Urinary bladder (tissue), 4 donors: ENCODE results near the gene PHACTR4. TPM values are rescaled to one million over a fixed set of nuclear protein-coding genes. Genes with fewer than 3 reads are reported as not detected.
"Not testable (repeated sequence)": the region's sequence is repeated elsewhere in the genome, so short reads cannot be mapped to it uniquely, and the experiment has no call there.

ENCODE experiments used
- DNase-seq: peaks from one replicate; pipeline ENCODE4 v3.0.0-alpha.2; 2015; ENCODE audit errors: extremely low spot score
- H3K27ac ChIP-seq: one replicate; pipeline ENCODE4 v1.5.1; 2013; ENCODE audit warnings: low read depth, mild to moderate bottlenecking, moderate library complexity
- H3K36me3 ChIP-seq: one replicate; pipeline ENCODE4 v1.6.1; 2013; ENCODE audit warnings: mild to moderate bottlenecking, moderate library complexity; ENCODE audit not compliant: insufficient read depth
- H3K4me1 ChIP-seq: one replicate; pipeline ENCODE4 v1.6.1; 2013; ENCODE audit warnings: mild to moderate bottlenecking, moderate library complexity; ENCODE audit not compliant: insufficient read depth
- H3K4me3 ChIP-seq: one replicate; pipeline ENCODE4 v1.5.1; 2013; ENCODE audit warnings: low read depth, low read length
- WGBS: extraction: QIAGEN DNeasy Blood & Tissue Kit; methylation state at CpG from one replicate; pipeline ENCODE4 v1.1.7; 2013; 5-methylcytosine and 5-hydroxymethylcytosine counted together
- polyA plus RNA-seq: library from polyadenylated mRNA; stranded (reverse); fragments of 200-250 nt; gene quantifications from one replicate; pipeline ENCODE4 v1.2.3, GENCODE V29; 2013
- total RNA-seq: library from RNA; depleted of rRNA; stranded (reverse); fragments of >200 nt; gene quantifications from one replicate; pipeline ENCODE4 v1.2.3, GENCODE V29; 2014
- donor health status: healthy with polysubstance abuse.
- donor health status: healthy.

PHACTR4 gene
- 20.2 TPM for total RNA-seq
- 20.2 TPM for polyA plus RNA-seq

DNA sequence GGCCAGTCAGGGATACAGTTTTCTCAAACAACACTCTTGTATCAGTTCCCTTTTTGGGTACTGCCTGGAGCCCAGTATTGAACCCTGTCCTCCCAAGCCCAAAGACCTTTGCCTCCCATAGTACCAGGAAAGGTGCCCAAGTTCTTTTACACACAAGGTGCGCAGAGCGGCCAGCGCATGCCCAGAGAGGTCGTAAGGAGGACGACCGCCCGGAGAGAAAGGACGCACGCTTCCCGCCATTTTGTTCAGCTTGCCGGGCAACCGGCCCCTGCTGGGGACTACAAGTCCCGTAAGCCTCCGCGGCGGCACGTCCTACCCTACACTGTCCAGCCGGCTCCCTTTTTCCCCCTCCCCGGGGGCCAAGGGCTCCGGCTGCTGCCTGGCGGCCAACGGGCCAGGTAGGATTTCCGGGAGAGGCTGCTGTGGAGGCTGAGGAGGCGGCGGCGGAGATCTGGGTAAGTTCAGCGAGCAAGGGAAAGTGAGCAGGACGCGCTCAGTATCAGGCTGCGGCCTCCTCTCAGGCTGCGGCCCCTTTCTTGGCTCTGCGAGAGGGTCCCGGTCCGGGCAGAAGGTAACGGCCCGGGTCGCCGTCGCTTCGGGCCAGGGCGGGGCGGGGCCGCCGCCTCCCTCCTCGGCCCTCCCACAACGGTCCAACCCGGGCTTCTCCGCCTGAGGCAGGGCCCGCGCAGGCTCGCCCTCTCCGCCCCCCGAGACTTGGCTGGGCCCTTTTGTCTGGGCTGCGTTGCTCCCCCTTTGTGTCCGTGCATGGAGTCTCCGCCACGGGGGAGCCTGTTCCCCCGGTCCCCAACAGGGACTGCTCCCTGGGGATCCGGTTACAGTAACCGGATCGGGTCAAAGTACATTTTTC is at the start of gene PHACTR4:
Gene PHACTR4 (plus strand): TSS at position 370 of the 868 bp plus-strand sequence. CDS start 37,708 bp downstream, outside the sequence.
- under 1% methylated on average over 61 of the region's 61 CpGs for whole genome bisulfite sequencing

DNA sequence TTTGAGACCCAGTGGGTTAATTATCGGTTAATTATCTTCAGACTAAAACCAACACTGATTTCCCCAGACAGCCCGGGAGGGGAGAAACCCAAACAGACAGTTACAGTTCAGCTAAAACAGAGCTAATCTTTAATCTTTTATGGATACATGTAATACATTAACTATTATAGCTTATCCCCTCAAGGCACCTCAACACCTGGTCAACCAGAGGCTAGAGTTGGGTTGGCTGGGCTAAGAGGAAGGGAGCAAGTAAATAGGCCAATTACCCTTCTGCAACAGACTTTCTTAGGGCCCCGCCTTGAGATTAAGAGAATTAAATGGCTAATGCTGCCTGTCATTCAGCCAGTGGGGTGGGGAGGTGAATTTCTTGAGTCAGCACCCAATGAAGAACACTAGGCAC is 47.3 kb upstream of the PHACTR4 start:
- Histone ChIP-seq H3K4me1 (no peaks in the 10 kb centered on the region), H3K27ac (no peak overlapping the region), H3K4me3 (no peak overlapping the region), H3K36me3 (no peaks in the 10 kb centered on the region)
- no peak for DNase-seq
- 72% methylated on average over 3 of the region's 3 CpGs for WGBS

More for the DNA sequence above, at the start of gene PHACTR4:
- peak within 1 kb of the TSS; percentile 73 for H3K4me3 ChIP-seq
- no peaks in the 10 kb centered on the region for H3K36me3 ChIP-seq
- peak; percentile 89 for DNase-seq
- no peaks in the 10 kb centered on the region for H3K4me1 ChIP-seq
- peak within 1 kb of the TSS; percentile 95 for H3K27ac ChIP-seq

DNA sequence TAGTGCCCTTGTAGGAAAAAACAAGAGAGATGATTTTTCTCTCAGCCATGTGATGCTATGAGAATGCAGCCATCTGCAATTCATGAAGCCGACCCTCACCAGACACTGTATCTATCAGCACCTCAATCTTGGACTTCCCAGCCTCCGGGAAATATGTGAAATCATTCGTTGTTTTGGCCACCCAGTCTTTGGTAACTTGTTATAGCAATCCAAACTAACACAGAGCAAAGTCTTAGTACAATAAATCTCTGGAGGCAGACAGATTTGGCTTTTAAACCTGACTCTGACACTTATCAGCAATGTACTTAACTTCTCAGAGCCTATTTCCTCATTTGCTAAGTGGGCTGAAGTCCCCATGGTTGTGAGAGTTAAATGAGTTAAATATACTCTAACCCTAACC is 45.8 kb upstream of the PHACTR4 start:
- Histone ChIP-seq H3K4me3 (no peak overlapping the region), H3K4me1 (no peaks in the 10 kb centered on the region), H3K36me3 (no peaks in the 10 kb centered on the region), H3K27ac (no peak overlapping the region)
- 28% methylated on average over 3 of the region's 3 CpGs for WGBS
- DNase-seq, result no peak

DNA sequence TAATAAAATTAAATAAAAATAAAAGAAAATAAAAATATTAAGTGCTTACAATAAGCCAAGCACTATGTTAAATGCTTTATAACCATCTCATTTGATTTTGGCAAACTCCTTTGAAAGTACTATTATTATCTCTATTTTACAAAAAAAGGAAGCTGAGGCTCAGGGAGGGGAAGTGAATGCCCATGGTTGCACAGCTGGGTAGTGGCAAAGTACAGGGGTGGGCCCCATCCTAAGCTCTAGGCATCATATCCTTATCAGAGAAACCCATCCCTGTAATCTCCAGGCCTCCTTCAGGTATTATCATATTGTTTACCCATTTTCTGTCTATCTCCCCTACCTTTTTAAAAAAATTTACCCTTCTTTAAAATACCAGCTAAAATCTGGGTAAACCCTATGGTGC is 43.0 kb upstream of the PHACTR4 start:
- Histone ChIP-seq H3K4me3 (no peak overlapping the region), H3K36me3 (no peaks in the 10 kb centered on the region), H3K4me1 (no peaks in the 10 kb centered on the region), H3K27ac (no peak overlapping the region)
- no peak for DNase-seq

DNA sequence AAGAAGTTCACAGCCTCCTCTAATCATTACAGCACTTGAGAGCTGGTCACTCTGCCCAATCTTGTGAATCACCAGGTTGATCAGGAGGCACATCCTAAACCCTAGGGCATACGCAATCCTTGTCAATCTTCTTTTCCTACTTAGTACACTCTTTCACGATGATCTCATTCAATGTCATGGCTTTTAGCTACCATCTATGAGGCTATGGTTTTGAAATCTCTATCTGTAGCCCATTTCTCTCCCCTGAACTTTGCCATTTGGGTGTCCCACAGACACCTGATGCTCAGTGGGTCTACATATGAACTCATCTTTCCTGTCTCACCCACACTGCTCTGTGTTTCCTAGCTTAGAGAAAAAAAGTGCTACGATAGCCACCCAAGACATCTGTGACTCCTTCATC is 42.6 kb upstream of the PHACTR4 start:
- Histone ChIP-seq H3K4me3 (no peak overlapping the region), H3K36me3 (no peaks in the 10 kb centered on the region), H3K27ac (no peak overlapping the region), H3K4me1 (no peaks in the 10 kb centered on the region)
- no peak for DNase-seq
- 81% methylated on average over 3 of the region's 3 CpGs for WGBS

DNA sequence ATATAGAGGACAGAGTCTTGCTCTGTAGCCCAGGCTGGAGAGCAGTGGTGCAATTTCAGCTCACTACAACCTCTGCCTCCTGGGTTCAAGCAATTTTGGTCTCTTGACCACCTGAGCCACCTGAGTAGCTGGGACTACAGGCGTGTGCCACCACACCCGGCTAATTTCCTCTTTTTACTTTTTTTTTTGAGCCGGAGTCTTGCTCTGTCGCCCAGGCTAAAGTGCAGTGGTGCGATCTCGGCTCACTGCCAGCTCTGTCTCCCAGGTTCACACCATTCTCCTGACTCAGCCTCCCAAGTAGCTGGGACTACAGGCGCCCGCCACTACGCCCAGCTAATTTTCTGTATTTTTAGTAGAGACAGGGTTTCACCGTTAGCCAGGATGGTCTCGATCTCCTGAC is 42.1 kb upstream of the PHACTR4 start:
- DNase-seq, H3K27ac ChIP-seq, H3K4me1 ChIP-seq, H3K36me3 ChIP-seq, H3K4me3 ChIP-seq: not testable (repeated sequence)
- WGBS, result 87% methylated on average over 11 of the region's 11 CpGs

DNA sequence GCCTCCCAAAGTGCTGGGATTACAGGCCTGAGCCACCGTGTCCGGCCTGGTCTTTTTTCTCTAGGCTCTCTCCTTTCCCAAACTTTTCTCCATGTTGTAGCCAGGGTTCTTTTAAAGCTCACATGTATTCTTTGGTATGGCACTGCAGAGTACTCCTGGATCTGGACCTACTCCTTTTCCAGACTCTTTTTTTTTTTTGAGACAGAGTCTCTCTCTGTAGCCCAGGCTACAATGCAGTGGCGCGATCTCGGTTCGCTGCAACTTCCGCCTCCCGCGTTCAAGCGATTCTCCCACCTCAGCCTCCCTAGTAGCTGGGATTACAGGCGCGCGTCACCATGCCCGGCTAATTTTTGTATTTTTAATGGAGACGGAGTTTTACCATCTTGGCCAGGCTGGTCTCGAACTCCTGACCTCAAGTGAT is 41.3 kb upstream of the PHACTR4 start:
- no peaks in the 10 kb centered on the region for H3K4me1 ChIP-seq
- H3K36me3 ChIP-seq, result peaks cover 4% of the 10 kb centered on the region
- H3K27ac ChIP-seq, result no peak overlapping the region
- peak overlapping the region; percentile 54 for H3K4me3 ChIP-seq
- WGBS, result 61% methylated on average over 16 of the region's 16 CpGs
- no peak for DNase-seq

DNA sequence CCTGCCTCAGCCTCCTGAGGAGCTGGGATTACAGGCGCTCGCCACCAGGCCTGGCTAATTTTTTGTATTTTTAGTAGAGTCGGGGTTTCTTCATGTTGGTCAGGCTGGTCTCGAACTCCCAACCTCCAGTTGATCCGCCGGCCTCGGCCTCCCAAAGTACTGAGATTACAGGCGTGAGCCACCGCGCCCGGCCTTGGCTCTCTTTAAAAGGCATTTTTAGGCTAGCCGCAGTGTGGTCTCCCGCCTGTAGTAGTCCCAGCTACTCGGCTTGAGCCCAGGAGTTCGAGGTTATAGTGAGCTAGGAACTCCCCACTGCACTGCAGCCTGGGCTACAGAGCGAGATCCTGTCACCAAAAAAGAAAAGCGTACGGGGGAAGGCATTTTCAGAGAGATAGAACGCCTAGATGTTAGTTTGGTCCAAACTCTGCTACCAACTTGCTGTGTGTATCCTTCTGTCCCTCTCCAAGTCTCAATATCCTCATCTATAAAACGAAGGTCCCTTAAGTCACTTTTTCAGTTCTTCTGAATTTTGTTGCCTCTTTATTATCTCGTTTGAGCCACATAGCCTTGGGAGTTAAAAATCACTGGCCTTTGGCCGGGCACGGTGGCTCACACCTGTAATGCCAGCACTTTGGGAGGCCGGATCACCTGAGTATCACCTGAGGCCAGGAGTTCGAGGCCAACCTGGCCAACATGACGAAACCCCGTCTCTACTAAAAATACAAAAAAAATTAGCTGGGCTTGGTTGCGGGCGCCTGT is 40.0 kb upstream of the PHACTR4 start:
- DNase-seq, result no peak
- Histone ChIP-seq H3K4me3 (peak overlapping the region; percentile 54), H3K4me1 (no peaks in the 10 kb centered on the region), H3K36me3 (peaks cover 8% of the 10 kb centered on the region), H3K27ac (peak overlapping the region; percentile 19)
- WGBS, result 42% methylated on average over 29 of the region's 29 CpGs

DNA sequence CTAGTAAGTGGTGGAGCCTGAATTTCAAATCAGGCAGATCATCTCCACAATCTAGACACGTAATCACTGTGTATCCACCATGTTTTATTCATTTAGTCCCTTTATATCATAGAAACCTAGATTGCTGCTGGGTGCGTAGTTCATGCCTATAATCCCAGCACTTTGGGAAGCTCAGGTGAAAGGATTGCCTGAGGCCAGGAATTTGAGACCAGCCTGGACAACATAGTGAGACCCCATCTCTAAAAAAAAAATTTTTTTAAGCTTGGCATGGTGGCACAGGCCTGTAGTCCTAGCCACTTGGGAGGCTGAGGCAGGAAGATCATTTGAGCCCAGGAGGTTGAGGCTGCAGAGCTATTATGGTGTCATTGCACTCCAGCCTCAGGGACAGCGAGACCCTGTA is 30.6 kb upstream of the PHACTR4 start:
- Histone ChIP-seq H3K4me3 (no peak overlapping the region), H3K4me1 (no peaks in the 10 kb centered on the region), H3K27ac (no peak overlapping the region), H3K36me3 (peaks cover 2% of the 10 kb centered on the region)
- no peak for DNase-seq
- WGBS, result 99% methylated on average over 3 of the region's 3 CpGs

DNA sequence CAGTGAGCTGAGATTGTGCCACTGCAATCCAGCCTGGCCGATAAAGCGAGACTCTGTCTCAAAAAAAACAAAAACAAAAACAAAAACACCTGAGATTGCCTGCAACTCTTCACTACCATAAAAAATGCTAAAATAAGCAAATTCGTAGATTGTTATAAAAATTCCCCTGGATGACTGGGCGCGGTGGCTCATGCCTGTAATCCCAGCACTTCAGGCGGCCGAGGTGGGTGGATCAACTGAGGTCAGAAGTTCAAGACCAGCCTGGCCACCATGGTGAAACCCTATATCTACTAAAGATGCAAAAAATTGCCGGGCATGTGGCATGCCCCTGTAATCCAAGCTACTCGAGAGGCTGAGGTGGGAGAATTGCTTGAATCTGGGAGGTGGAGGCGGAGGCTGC is 30.0 kb upstream of the PHACTR4 start:
- Histone ChIP-seq H3K4me3 (no peak overlapping the region), H3K36me3 (no peaks in the 10 kb centered on the region), H3K27ac (no peak overlapping the region), H3K4me1 (no peaks in the 10 kb centered on the region)
- DNase-seq, result no peak
- WGBS, result 73% methylated on average over 10 of the region's 10 CpGs

DNA sequence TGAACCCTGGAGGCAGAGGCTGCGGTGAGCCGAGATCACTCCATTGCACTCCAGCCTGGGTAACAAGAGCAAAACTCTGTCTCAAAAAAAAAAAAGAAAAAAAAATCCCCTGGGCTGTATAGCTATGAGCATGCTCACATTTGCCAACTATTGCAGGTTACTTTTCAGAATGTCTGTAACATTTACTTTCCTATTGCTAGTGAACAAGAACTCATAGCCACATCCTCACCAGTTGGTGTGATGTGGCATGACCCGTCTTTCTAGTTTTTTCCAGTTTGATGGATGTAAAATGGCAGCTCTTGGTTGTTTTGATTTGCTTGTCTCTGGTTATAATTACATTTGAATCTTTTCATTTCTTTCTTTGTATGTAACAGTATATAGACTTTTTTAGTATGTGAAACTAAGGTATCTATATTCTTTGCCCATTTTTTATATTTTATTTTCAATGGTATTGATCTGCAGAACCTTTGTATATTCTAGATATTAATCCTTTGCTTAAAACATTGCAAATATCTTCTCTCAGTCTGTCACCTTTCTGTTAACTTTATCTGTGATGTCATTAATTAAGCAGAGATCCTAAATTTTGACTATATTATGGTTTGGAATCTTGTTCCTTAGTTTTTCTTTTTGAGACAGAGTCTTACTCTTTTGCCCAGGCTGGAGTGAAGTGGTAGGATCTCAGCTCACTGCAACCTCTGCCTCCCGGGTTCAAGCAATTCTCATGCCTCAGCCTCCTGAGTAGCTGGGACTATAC is 29.1 kb upstream of the PHACTR4 start:
- Histone ChIP-seq H3K27ac (no peak overlapping the region), H3K4me1 (no peaks in the 10 kb centered on the region), H3K36me3 (no peaks in the 10 kb centered on the region), H3K4me3 (no peak overlapping the region)
- 87% methylated on average over 4 of the region's 4 CpGs for WGBS
- DNase-seq, result no peak

DNA sequence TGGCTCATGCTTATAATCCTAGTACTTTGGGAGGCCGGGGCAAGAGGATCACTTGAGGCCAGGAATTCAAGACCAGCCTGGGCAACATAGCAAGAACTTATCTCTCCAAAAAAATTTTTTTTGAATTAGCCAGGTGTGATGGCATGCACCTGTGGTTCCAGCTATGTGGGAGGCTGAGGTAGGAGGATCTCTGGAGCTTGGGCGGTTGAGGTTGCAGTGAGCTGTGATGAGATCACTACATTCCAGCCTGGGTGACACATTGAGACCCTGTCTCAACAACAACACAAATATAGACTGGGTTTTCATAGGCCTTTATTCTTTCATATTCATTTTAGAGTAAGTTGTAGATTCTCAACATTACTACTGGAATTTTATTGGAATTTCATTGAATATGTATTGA is 27.9 kb upstream of the PHACTR4 start:
- WGBS, result 93% methylated on average over 2 of the region's 2 CpGs
- Histone ChIP-seq H3K27ac (no peak overlapping the region), H3K4me3 (no peak overlapping the region), H3K4me1 (no peaks in the 10 kb centered on the region), H3K36me3 (no peaks in the 10 kb centered on the region)
- DNase-seq, result no peak

DNA sequence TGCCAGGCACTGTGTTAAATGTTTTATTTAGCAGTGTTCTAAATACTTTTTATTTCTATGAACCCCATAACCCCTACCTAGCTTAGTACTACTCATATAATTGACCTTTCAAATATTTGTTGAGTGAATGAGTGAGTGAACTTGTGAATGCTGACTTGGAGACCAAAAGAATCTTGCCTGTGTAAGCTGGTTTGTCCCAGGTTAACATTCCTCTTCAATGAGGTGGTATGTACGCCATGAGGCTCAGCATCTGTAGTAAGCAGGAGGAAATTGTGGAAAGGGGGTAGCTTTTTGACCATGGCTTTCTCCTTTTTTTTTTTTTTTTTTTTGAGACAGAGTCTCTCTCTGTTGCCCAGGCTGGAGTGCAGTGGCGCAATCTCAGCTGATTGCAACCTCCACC is 26.1 kb upstream of the PHACTR4 start:
- Histone ChIP-seq H3K4me3 (no peak overlapping the region), H3K27ac (no peak overlapping the region), H3K36me3 (no peaks in the 10 kb centered on the region), H3K4me1 (no peaks in the 10 kb centered on the region)
- DNase-seq, result no peak
- 95% methylated on average over 2 of the region's 2 CpGs for WGBS
